Measurements from ENCODE around the gene SYNM. TPM values are rescaled to one million over a fixed set of nuclear protein-coding genes. Genes with fewer than 3 reads are reported as not detected.
A peak's percentile ranks its signal among the peaks of the same experiment; 100 is the strongest.

The SYNM gene, protein sequence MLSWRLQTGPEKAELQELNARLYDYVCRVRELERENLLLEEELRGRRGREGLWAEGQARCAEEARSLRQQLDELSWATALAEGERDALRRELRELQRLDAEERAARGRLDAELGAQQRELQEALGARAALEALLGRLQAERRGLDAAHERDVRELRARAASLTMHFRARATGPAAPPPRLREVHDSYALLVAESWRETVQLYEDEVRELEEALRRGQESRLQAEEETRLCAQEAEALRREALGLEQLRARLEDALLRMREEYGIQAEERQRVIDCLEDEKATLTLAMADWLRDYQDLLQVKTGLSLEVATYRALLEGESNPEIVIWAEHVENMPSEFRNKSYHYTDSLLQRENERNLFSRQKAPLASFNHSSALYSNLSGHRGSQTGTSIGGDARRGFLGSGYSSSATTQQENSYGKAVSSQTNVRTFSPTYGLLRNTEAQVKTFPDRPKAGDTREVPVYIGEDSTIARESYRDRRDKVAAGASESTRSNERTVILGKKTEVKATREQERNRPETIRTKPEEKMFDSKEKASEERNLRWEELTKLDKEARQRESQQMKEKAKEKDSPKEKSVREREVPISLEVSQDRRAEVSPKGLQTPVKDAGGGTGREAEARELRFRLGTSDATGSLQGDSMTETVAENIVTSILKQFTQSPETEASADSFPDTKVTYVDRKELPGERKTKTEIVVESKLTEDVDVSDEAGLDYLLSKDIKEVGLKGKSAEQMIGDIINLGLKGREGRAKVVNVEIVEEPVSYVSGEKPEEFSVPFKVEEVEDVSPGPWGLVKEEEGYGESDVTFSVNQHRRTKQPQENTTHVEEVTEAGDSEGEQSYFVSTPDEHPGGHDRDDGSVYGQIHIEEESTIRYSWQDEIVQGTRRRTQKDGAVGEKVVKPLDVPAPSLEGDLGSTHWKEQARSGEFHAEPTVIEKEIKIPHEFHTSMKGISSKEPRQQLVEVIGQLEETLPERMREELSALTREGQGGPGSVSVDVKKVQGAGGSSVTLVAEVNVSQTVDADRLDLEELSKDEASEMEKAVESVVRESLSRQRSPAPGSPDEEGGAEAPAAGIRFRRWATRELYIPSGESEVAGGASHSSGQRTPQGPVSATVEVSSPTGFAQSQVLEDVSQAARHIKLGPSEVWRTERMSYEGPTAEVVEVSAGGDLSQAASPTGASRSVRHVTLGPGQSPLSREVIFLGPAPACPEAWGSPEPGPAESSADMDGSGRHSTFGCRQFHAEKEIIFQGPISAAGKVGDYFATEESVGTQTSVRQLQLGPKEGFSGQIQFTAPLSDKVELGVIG (N-terminal part only)
- total RNA-seq, result 19.5 TPM
- long read RNA-seq, full-length matches to known transcripts, result 10 of 20 reads
- long read RNA-seq, partial matches to known transcripts, result 1 of 20 reads
- long read RNA-seq, other reads (novel, unspliced or antisense), result 9 of 20 reads

DNA sequence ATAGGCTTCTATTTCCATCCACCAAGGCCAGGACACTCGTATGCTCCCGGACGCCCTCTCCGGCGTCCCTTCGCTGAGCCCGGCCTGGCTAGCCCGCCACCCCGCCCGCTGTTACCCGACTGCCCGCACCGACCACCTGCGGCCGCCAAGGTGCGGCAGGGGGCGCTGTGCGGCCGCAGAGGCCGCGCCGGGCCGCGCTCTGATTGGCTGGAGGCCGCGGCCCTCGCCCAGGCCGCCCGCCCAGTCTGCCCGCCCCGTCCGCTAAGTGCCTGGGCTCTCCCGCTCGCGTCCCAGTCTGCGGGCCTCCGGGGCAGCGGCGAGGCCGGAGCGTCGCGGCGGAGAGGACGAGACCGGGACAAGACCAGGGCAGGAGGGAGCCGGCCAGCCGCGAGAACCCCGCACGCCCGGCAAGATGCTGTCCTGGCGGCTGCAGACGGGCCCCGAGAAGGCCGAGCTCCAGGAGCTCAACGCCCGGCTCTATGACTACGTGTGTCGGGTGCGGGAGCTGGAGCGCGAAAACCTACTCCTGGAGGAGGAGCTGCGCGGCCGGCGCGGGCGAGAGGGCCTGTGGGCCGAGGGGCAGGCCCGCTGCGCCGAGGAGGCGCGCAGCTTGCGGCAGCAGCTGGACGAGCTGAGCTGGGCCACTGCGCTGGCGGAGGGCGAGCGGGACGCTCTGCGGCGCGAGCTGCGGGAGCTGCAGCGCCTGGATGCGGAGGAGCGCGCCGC lies at the start of gene SYNM:
SYNM (plus strand) TSS at position 293 of the 726 bp plus-strand sequence; CDS start at position 413, 120 bp downstream.
- peaks cover 46% of the 10 kb centered on the region for H3K27me3 ChIP-seq
- no peaks in the 10 kb centered on the region for H3K9me3 ChIP-seq
- peak; percentile 83 for DNase-seq
- peak within 1 kb of the TSS; percentile 50 for H3K4me3 ChIP-seq
- ATAC-seq, result peak; percentile 95
- peaks cover 21% of the 10 kb centered on the region for H3K4me1 ChIP-seq
- H3K27ac ChIP-seq, result peak within 1 kb of the TSS; percentile 30
- intact Hi-C loops (cut with DNase I), result loop anchor here (5.0 kb wide), 1 partner anchor 107 kb away; no protein-coding TSS in a partner anchor
- no peaks in the 10 kb centered on the region for H3K36me3 ChIP-seq
- TF ChIP-seq, protein P1, sequence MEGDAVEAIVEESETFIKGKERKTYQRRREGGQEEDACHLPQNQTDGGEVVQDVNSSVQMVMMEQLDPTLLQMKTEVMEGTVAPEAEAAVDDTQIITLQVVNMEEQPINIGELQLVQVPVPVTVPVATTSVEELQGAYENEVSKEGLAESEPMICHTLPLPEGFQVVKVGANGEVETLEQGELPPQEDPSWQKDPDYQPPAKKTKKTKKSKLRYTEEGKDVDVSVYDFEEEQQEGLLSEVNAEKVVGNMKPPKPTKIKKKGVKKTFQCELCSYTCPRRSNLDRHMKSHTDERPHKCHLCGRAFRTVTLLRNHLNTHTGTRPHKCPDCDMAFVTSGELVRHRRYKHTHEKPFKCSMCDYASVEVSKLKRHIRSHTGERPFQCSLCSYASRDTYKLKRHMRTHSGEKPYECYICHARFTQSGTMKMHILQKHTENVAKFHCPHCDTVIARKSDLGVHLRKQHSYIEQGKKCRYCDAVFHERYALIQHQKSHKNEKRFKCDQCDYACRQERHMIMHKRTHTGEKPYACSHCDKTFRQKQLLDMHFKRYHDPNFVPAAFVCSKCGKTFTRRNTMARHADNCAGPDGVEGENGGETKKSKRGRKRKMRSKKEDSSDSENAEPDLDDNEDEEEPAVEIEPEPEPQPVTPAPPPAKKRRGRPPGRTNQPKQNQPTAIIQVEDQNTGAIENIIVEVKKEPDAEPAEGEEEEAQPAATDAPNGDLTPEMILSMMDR (IDR thresholded peaks at IDR 0.05), result peak; percentile 67

DNA sequence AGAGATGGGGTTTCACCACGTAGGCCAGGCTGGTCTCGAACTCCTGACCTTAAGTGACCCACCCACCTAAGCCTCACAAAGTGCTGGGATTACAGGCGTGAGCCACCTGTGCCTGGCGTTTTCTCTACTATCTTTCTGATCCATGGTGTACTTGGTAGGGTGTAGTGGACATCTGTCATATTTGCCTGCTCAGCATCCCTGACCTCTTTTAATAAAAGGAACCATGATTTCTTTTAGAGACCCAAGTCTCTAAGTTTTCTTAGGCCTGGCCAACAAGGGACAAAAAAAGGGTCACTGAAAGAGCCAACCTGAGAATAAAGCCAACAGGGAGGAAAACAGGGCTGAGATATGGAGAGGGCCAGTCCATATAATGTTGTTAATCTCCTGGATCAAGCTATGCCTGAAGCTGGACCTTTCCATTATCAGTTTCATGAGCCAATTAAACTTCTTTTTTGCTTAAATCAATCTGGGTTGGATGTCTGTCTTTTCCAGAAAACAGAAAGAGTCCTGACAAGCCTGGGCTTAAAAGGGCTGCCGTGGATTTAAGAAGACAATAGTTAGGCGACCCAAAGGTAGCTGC lies 49.2 kb upstream of the SYNM start:
- Histone ChIP-seq H3K9me3 (no peaks in the 10 kb centered on the region), H3K36me3 (no peaks in the 10 kb centered on the region), H3K27me3 (peaks cover 13% of the 10 kb centered on the region), H3K27ac (no peak overlapping the region), H3K4me1 (peaks cover 4% of the 10 kb centered on the region), H3K4me3 (no peak overlapping the region)
- TF ChIP-seq, protein P1 (IDR thresholded peaks at IDR 0.05), result no peak
- intact Hi-C loops (cut with DNase I), result no loop called here
- DNase-seq, result no peak
- no peak for ATAC-seq

DNA sequence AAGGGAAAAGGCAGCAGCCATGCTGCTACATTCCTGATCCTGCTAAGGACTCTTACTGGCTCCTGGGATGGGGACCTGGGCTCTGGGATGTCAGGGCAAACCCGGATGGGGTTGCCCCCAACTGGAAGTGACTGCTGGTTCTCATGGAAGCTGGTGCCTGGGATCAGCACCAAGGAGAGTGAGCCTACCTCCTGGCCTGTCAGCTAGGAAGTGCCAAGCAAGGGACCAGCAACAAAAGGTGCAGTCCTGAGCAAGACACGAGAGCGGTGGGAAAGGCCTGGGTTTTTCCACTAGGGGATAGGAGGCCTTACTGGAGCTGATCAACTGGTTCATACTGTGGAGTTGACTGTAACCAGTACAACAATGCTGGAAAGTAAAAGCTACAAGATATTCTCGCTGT lies 47.9 kb upstream of the SYNM start:
- no peaks in the 10 kb centered on the region for H3K36me3 ChIP-seq
- H3K9me3 ChIP-seq, result no peaks in the 10 kb centered on the region
- TF ChIP-seq, protein P1 (IDR thresholded peaks at IDR 0.05), result no peak
- no peak overlapping the region for H3K4me3 ChIP-seq
- peaks cover 13% of the 10 kb centered on the region for H3K27me3 ChIP-seq
- ATAC-seq (no peak), DNase-seq (no peak)
- H3K27ac ChIP-seq, result no peak overlapping the region
- peaks cover 4% of the 10 kb centered on the region for H3K4me1 ChIP-seq
- intact Hi-C loops (cut with DNase I), result no loop called here

DNA sequence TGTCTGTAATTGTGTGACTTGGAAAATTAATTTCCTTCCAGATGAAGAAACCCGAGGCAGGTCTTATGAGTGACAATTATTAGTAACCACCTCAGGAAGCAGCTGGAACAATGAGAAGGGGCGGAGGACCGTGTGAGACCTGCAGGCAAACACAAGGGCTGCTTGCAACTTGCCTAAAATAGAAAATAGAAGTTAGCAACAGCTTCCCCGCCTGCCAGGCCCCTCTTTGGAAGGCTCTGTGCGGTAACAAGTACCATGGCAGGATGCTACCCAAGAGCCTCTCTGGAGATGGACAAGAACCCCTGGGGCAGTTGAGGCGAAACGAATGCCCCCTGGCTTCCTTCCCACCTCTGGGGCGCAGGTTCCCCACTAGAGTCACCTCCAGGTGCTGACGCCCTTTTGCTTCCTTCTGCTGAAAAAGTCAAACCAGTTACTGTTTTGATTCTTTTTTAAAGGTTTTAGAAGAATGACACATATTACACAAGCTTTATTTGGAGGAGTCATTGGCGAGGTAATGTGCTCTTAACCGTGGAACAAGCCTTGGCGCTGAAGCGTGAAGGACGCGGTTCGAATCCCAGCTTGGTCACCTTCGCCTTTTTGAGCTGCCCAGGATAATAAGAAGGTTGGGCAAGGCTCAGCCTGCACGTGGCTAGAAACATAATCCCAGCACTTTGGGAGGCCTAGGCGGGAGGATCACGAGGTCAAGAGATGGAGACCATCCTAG lies 47.0 kb upstream of the SYNM start:
- no peak overlapping the region for H3K4me3 ChIP-seq
- intact Hi-C loops (cut with DNase I), result no loop called here
- ATAC-seq, result no peak

More for the DNA sequence above, 47.0 kb upstream of the SYNM start:
- no peak for DNase-seq
- H3K27ac ChIP-seq, result no peak overlapping the region
- peaks cover 4% of the 10 kb centered on the region for H3K4me1 ChIP-seq
- TF ChIP-seq, protein P1 (IDR thresholded peaks at IDR 0.05), result no peak
- H3K36me3 ChIP-seq, result no peaks in the 10 kb centered on the region
- H3K27me3 ChIP-seq, result peaks cover 13% of the 10 kb centered on the region
- H3K9me3 ChIP-seq, result no peaks in the 10 kb centered on the region
